Measurements from ENCODE around the gene CEL.

Gene CEL

DNA sequence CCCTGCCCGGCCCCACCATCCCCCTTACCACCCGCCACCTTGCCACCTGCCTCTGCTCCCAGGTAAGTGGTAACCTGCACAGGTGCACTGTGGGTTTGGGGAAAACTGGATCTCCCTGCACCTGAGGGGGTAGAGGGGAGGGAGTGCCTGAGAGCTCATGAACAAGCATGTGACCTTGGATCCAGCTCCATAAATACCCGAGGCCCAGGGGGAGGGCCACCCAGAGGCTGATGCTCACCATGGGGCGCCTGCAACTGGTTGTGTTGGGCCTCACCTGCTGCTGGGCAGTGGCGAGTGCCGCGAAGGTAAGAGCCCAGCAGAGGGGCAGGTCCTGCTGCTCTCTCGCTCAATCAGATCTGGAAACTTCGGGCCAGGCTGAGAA is at the start of gene CEL:
Gene CEL (plus strand): TSS at position 218 of the 382 bp plus-strand sequence. CDS start 22 bp downstream, at position 240.
- peak in 1 of 14 donors; percentile 33 for DNase-seq

DNA sequence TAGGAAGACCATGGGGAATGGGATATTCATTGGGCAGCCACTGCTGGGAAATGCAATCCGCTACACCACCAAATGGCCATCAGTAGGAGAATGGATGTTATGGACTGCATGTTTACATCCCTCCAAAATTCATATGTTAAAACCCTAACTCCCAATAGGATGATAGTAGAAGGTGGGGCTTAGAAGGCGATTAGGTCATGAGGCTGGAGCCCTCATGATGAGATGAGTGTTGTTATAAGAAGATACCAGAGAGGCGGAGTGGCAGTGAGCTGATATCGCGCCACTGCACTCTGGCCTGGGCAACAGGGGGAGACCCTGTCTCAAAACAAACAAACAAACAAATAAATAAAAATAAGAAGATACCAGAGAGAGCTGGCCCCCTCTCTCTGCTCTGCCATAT is 47.1 kb upstream of the CEL start:
- DNase-seq = no peak

DNA sequence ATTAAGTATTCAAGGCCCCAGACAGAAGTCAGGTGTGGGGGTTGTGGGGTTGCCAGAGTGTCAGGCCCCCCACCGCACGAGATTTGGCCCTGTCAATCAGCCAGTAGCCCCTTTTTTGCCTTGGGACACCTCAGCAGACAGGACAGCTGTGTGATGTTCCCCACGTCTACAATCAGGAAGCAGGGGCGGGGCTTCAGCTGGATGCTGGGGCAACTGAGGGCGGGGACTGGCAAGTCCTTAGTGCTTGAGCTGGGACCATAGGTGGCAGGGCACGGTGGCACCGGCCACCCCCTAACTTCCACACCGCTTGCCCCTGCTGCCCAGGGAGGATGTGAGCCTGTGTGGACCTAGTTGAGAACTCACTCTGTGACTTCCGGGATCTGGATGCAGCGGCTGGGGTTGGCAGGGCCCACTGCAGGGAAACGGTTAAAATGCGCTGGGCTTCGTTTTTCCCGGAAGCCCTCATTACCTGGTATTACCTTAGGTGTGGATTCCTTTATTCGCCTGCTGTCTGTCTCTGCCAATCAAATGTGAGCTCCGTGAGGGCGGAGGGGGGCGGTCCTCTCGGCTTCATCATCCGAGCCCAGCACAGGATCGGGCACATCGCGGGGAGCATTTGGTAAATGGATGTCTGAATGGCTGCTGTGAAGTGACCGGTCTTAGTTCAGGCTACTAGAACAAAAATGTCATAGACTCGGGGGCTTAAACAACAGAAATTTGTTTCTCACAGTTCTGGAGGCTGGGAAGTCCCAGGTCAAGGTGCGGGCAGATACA is 38.5 kb upstream of the CEL start:
- no peak for DNase-seq

DNA sequence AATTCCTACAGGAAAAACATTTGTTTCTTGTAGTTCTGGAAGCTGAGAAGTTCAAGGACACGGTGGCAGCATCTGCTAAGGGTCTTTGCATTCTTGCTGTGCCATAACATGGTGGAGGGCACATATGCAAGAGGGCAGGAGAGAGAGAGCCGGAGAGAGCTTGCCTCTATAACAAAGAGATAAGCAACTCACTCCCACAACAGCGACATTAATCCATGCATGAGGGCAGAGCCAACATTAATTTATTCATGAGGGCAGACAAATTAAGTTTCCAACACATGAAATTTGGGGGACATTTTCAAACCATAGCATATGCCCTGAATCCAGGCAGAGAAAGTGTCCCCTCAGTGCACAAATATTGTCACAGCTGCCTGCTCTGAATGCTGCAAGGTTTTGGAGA is 35.4 kb upstream of the CEL start:
- DNase-seq = no peak

DNA sequence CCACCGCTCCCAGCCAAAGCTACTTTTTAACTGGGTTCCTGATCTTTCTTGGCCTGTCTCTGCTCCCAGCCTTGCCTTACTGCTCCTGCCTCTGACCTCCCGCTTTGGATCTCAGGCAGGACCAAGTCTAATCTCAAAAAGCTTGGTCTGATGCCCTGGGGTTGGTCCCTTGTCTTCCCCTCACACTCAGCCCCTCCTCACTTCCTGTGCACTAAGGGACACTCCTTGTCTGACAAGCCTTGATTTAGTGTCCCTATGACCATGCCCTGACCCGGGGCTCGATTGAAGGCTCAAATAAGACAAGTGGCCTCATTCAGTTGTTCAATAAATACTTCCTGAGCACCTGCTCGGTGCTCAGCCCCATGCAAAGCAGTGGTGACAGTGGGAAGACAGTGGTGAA is 34.6 kb upstream of the CEL start:
- no peak for DNase-seq

DNA sequence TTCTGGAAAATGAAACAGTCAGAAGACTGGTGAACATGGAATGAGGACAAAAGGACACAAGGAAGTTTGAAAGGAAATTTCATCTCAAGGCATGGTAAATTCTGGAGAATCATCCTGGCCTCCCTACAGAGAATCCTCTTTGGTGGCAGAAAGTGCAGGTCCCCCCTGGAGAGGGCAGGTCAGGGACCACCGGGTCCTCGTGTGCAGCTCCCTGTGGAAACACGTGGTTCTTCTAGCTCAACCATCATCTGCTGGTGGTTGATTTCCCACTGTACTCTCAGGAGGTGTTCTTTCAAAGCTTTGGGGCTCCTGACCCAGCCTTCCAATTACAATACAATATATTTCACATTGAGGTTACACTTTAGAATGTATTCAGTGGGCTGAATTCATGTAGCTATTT is 33.6 kb upstream of the CEL start:
- no peak for DNase-seq

DNA sequence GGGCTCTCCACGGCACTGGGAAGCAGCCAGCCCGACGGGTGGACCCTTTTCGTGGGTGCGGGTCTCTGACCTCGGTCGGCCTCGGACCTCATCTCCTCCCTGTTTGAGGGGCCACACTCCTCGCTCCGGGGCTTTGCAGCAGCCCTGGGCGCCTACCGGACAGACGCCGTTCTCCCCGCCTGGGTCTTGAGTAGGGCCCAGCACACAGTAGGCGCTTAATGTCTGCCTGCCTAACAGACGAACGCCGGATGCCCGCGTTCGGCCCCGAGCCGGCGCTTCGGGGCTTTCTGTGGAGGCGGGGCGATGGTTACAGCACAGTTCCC is 31.8 kb upstream of the CEL start:
- no peak for DNase-seq

DNA sequence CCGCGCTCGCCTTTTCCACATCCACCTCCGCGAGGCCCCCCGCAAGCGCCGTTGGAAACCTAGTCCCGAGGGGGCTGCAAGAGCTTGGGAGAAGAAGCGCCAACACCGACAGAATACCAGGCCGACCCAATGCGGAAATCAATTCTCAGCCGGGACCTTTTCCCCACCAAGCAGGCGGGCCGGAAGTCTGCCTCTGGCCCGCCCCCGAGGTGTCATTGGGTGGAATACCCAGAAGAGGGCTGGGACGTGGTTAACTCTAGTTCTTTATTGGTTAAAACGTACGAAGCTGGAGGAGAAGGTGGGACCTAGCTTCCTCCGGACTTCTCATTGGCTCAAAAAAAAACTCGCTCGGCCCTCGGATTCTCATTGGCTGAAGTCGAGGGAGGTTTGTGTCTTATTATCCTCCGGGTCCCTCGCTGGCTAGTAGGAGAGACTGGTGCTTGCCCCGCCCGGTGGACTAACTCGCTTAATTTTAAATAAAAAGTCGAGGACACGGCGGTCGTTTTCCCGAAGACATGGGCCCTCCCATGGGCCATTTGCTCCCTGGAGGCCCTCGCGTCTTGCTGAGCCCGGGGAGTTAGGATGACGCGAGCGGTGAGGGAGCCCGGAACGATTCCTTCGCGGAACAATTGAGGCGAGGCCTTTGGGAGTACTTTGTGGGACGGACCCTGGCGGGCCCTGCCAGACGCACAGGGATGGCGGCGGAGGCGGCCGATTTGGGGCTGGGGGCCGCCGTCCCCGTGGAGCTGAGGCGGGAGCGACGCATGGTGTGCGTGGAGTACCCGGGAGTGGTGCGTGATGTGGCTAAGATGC is 31.3 kb upstream of the CEL start, which contains the start of gene GTF3C5:
Gene GTF3C5 (plus strand): TSS at position 681 of the 813 bp plus-strand sequence. CDS start 15 bp downstream, at position 696.
- DNase-seq = peak; percentile 77 to 99 (median 96)

DNA sequence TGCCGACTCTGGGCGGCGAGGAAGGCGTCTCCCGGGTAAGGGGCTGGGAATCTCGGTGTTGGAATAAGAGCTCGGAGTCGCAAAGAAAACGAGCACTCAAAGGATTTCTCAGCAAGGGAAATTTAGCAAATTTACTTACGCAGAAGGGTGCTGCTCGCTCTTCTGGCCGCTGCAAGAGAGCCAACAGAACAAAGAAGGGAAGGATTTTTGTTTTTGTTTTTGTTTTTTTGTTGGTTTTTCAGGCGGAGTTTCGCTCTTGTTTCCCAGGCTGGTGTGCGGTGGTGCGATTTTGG is 30.7 kb upstream of the CEL start:
- DNase-seq = no peak

DNA sequence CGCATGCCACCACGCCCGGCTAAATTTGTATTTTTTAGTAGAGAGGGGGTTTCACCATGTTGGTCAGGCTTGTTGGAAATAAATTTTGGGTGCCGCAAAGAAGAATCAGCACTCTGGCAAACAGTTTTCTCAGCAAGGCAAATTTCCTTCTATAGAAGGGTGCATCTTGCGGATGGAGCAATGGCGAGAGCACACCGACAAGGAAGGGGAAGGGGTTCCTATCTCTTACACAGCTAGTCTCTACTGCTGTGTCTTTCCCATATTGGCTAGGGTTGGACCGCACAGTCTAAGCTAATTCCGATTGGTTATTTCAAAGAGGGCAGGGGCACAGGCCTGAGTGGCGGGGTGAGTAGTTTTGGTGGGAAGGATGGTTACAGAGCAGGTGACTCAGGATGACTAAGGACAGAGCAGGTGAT is 30.3 kb upstream of the CEL start:
- no peak for DNase-seq

DNA sequence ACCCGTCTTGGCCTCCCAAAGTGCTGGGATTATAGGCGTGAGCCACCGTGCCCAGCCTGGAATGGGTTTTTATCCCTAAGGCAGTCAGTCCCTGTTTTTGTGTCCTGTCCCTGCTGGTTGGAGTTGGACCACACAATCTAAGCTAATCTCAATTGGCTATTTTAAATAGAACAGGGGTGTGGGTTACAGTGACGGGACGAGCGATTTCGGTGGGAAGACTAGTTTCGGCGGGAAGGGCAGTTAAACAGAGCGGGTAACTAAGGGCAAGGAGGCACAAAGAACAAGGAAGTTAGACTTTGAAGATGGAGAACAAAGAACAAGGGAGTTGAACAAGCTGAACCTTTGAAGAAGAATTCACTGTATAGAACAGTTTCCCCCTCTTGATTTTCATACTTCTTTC is 29.6 kb upstream of the CEL start:
- DNase-seq = no peak

DNA sequence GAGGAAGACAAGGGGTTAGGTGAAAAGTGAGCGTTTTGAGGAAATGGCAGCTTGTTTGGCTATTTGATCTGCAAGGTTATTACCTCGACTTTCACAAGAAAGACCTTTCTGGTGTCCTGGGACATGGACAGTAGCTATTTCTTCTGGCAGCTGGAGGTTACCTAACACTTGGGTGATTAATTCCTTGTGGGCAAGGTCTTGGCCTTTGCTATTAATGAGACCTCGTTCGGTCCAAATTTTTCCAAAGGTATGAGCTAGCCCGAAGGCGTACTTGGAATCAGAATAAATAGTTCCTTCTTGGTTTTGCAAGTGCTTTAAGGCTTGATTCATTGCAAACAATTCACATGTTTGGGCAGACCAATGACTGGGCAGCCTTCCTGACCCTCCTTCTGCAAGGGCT is 26.1 kb upstream of the CEL start:
- no peak for DNase-seq

DNA sequence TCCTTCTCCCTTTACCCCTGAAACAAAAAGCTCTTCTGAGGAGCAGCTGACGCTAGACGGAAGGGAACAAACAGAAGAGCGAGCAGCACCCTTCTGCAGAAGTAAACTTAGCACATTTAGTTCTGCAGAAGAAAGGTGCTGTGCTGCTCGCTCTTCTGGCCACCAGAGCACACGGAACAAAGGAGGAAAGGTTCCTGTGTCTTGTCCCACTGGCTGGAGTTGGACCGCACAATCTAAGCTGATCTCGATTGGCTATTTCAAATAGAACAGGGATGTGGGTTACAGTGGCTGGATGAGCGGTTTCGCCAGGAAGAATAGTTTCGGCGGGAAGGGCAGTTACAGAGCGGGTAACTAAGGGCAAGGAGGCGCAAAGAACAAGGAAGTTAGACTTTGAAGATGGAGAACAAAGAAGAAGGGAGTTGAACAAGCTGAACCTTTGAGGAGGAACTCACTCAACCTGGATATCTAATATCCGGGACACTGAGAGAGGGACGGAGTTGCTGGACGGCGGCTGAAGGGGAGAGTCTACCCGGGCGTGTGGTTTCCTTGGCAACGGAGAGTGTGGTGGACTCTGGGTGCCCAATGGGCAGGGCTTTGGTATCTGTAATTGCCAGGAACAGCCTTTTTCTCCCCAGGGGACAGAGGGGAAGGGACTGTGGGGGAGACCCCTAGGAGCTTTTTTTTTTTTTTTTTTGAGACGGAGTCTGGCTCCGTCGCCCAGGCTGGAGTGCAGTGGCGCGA is 23.8 kb upstream of the CEL start:
- DNase-seq = no peak

DNA sequence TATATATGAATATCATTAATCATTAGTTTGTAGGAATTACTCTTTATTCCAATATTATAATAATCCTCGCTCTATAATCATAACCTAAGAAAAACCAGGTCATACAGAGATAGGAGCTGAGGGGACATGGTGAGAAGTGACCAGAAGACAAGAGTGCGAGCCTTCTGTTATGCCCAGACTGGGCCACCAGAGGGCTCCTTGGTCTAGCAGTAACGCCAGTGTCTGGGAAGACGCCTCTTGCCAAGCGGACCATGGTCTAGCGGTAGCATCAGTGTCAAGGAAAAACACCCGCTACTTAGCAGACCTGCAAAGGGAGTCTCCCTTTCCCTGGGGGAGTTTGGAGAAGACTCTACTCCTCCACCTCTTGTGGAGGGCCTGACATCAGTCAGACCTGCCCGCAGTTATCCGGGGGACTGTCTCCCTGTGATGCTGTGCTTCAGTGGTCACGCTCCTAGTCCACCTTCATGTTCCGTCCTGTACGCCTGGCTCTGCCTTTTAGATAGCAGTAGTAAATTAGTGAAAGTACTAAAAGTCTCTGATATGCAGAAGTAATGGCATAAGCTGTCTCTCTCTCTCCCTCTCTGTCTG is 20.8 kb upstream of the CEL start:
- peak in 3 of 14 donors; percentile 15 to 43 (median 17) for DNase-seq

DNA sequence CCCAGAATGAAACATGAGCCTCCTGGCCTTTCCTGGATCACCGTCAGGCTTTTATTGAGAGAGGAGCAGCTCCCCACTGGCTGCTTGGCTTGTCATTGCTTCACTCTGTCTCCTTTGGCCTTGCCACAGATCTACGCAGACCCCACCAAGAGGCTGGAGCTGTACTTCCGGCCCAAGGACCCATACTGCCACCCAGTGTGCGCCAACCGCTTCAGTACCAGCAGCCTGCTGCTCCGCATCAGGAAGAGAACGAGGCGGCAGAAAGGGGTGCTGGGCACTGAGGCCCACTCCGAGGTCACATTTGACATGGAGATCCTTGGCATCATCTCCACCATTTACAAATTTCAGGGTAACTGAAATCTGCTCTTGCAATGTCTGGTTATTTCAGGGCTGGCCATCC is 19.8 kb upstream of the CEL start:
- no peak for DNase-seq

DNA sequence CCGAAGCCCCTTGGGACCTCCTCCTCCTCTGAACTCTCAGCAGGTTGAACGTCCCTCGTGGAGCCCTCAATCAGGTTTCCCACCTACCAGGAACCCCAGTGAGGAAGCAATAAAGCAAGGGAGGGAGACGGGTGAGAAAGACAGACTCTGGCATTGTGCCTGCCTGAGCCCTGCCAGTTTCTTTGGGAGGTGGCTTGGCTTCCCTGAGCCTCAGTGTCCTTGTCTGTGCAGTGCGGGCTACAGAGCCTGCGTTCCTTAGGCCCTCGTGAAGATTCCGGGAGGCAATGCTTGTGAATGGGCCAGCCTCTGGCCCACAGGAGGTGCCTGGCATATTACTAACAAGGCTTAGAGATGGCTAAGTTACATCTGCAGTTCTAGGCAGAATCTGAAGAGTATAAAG is 19.1 kb upstream of the CEL start:
- DNase-seq = peak in 2 of 14 donors; percentile 9 to 32

DNA sequence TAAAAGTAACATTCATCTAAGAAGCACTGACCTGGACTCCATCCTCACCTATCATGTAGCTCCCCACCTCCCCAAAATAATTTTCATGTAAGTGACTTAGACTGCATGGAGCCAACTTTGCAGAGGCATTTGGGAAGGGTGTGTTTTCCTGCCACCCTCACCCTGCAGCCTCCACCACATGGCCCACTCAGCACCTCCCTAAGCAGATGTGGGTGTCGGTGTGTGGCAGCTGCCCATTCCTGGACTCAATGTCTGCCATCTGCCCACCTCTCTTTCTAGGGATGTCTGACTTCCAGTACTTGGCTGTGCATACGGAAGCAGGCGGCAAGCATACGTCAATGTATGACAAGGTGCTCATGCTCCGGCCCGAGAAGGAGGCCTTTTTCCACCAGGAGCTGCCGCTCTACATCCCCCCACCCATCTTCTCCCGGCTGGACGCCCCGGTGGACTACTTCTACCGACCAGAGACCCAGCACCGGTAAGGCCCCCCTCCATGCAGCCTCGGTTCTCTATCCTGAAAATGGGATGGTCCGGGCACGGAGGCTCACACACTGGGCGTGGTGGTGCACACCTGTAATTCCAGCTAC is 18.2 kb upstream of the CEL start:
- DNase-seq = no peak

DNA sequence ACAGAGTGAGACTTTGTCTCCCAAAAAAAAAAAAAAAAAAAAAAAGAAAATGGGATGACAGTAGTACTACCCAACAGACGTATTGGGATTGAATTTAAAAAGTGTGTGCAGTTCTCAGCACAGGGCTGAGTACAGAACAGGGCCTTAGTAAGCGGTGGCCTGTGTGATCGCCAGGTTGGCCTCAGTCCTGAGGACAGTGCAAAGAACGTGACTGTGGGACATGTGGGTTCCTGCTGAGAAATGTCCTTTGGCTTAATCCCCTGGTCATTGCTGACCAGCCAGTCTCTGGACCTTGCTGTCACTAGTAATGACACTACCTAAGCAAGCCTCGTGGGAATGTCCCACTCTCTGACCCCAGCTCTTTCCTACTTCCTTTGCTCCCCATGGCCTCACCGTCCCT is 17.7 kb upstream of the CEL start:
- peak in 1 of 14 donors; percentile 20 for DNase-seq

DNA sequence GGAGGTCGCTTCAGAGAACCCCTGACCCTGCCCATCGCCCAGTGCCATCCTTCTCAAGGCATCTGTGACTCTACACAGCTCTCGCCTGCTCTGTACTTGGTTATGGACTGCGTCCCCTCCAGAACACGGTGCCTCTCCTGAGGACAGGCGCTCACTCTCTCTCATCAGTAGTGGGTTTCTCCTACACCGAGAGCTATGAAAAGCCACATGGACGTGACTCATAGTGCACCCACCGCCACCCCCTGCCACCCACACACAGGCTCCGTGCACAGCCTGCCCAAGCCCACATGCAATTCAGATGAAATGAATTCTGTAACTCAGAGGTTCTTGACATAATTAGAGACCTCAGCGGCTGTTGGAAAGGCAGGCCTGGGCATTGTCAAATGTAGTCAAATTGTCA is 17.1 kb upstream of the CEL start:
- no peak for DNase-seq

DNA sequence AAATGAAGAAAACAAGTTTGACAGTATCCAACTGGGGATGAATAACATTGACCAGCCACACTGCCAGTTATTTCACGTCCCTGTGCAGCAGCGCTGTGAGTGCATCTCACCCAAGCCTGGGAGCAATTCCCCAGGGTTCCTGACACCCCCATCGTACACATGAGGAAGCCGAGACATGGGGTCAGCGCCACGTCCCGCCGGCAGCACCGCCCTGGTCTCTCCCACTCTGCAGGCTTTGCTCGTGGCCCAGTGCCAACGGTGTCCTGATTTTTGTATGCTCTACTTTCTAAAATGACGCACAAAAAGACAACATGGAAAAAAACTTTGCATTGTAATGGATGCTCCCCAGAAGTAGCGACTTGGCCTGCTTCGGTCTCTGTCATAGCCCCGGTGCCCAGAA is 16.6 kb upstream of the CEL start:
- no peak for DNase-seq

DNA sequence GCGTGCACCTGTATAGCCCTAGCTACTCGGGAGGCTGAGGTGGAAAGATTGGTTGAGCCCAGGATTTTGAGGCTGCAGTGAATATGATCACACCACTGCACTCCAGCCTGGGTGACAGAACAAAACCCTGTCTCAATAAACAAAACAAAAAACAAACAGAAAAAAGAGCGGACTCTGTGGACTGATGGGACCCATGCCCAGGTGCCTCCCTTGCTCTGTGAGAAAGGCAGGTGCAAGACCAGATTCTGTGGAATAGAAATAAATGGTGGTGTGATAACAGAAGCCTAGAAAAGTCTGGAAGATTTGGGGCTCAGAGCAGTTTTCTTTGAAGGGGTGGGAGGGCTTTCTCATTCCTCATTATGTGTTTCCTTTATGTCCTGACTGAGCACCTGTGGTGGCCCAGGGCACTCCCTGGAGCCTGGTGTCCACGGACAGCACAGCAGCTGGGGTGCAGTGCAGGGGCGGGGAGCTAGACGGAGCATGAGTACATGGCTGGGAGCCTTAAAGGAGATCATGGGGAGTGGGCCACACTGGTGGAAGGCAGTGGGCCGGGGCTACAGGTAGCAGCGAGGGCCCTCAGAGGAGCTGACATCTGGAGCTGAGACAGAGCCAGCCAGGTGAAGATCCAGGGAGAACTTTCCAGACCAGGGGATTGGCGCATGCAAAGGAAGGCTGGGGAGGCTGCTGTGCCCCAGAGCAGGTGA is 15.4 kb upstream of the CEL start:
- no peak for DNase-seq

DNA sequence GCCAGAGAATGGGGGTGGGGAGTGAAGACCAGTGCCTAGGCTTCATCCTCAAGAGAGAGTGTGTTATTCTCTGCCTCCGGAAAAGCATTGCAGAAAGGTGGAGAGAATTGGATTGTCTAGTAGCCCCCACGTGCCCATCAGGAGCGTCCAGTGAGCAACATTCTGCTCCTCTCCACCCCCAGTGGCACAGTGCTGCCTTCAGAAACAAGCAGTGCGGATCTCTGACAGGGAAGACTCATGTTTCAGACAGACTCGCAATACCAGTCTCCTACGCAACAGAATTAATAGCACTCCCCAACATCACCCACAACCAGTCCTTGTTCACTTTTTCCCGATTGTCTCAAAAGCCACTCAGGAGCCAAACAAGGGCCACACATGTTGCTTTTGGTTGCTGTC is 14.9 kb upstream of the CEL start:
- no peak for DNase-seq
